Panc1 (cell line): ENCODE measurements around the gene RNASE11. TPM values are rescaled to one million over a fixed set of nuclear protein-coding genes. Genes with fewer than 3 reads are reported as not detected.
"Not testable (repeated sequence)": the region's sequence is repeated elsewhere in the genome, so short reads cannot be mapped to it uniquely, and the experiment has no call there.

Source experiments
- ATAC-seq: fragments of 200-7000 bp; cut with Tn5 transposase; 2 replicates; pipeline ENCODE4 v1.9.1; 2020; ENCODE audit warnings: mild to moderate bottlenecking, moderate library complexity
- BruUV-seq: library from RNA; stranded (reverse); fragments of 400-500 nt; replicated peaks from 2 replicates; lab custom pipeline; 2021; lab: Mats Ljungman, UMichigan
- CTCF ChIA-PET: fragments of 300-600 bp; sonication (Branson Sonifier 250); formaldehyde crosslinking; loops from one replicate; lab custom pipeline; 2022; ENCODE audit warnings: antibody characterized with exemption; lab: Charles Lee
- POLR2A ChIA-PET: fragments of 300-600 bp; sonication (Branson Sonifier 250); formaldehyde crosslinking; loops from one replicate; lab custom pipeline; 2022; ENCODE audit warnings: antibody characterized with exemption; lab: Charles Lee
- DNase-seq: peaks from one replicate; pipeline ENCODE4 v3.0.0-alpha.2; 2010; ENCODE audit warnings: low read depth, low spot score
- H3K27ac ChIP-seq: 2 replicates; pipeline ENCODE4 v1.5.1; 2011; ENCODE audit warnings: mild to moderate bottlenecking, low read length, inconsistent platforms
- H3K27me3 ChIP-seq: fragments of 200-500 bp; sonication (Bioruptor generic); 2 replicates; pipeline ENCODE4 v1.6.0; 2014; ENCODE audit warnings: low read length, inconsistent platforms; ENCODE audit not compliant: control insufficient read depth, insufficient read depth
- H3K36me3 ChIP-seq: fragments of 200-500 bp; sonication (Bioruptor generic); 2 replicates; pipeline ENCODE4 v1.5.1; 2014; ENCODE audit warnings: inconsistent platforms, mild to moderate bottlenecking, low read length, moderate library complexity; ENCODE audit not compliant: control insufficient read depth, insufficient read depth
- H3K4me1 ChIP-seq: 2 replicates; pipeline ENCODE4 v1.5.1; 2011; ENCODE audit warnings: inconsistent platforms, mild to moderate bottlenecking, low read length, moderate library complexity; ENCODE audit not compliant: control insufficient read depth, insufficient read depth
- H3K4me3 ChIP-seq, 2 experiments: 2 replicates each; pipeline ENCODE4 v1.5.1; 2011 to 2012; ENCODE audit warnings: low read depth in 2 of 2, low read length in 2 of 2, mild to moderate bottlenecking in 2 of 2, inconsistent platforms in 1 of 2, moderate library complexity in 1 of 2
- H3K9me3 ChIP-seq: fragments of 200-500 bp; sonication (Bioruptor generic); 2 replicates; pipeline ENCODE4 v1.5.1; 2014; ENCODE audit warnings: low read depth, mild to moderate bottlenecking, inconsistent platforms, low read length, moderate library complexity; ENCODE audit not compliant: control insufficient read depth, insufficient read depth
- POLR2AphosphoS5 ChIP-seq: IDR thresholded peaks from 2 replicates; pipeline ENCODE4 v1.6.1; 2012; ENCODE audit warnings: mild to moderate bottlenecking, low read depth, low read length, moderate library complexity
- SIN3A ChIP-seq: IDR thresholded peaks from 2 replicates; pipeline ENCODE4 v1.6.1; 2012; ENCODE audit warnings: low read depth, mild to moderate bottlenecking, low read length, moderate library complexity, borderline replicate concordance; ENCODE audit not compliant: insufficient read depth
- TCF7L2 ChIP-seq: IDR thresholded peaks from 2 replicates; pipeline ENCODE4 v1.6.1; 2011; ENCODE audit warnings: mild to moderate bottlenecking, low read depth, low read length, inconsistent platforms
- in situ Hi-C: cut with HindIII; loops from 2 replicates; pipeline ENCODE4 v1.10.0; 2016; ENCODE audit warnings: low sequenced_read_pairs, low pct_unique_long_range_greater_than_20kb
- intact Hi-C: fragments of 100-400 bp; cut with micrococcal nuclease; formaldehyde crosslinking; loops from one replicate; pipeline ENCODE4 v1.10.0; 2022; ENCODE audit not compliant: unreplicated experiment
- total RNA-seq: library from RNA; stranded (reverse); gene quantifications from one replicate; pipeline ENCODE4 v1.2.1, GENCODE V29; 2021; ENCODE audit not compliant: unreplicated experiment
- TF ChIP-seq, protein P1 (sequence below): fragments of 450-650 bp; IDR thresholded peaks from 2 replicates; pipeline ENCODE4 v1.5.1; 2017; ENCODE audit warnings: mild to moderate bottlenecking
- TF ChIP-seq, protein P2 (sequence below), 2 experiments: IDR thresholded peaks; 2 replicates each; pipeline ENCODE4 v1.6.1; 2011 to 2012; ENCODE audit warnings: low read depth in 2 of 2, control low read depth in 1 of 2, low read length in 1 of 2, mild to moderate bottlenecking in 1 of 2, moderate library complexity in 1 of 2; ENCODE audit not compliant: insufficient read depth in 1 of 2

RNASE11 gene
- total RNA-seq, 1 experiment from 2014 or later: not detected

DNA sequence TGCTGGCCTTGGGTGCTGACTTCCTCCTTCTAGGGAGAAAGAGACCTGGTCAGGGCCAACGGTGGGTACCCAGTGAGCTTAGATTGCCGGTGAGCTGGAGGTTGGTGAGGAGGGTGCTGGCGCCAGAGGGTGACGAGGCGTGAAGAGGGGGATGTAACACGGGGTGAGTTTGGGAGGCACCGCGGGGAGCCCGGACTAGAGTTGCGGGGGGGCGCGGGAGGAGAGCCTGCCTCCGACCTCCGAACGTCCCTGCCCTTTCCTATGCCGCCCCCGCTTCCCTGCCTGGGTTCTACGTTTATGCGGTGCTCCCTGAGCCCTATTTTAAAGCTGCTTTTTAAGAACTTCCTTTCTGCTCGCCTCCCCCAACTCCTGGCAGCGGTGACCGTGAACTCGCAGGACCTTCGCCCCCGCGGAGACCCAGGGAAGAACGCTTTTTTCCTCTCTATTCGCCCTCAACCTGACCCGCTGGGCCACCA, 35.1 kb upstream of the RNASE11 start:
- Histone ChIP-seq H3K4me1 (peaks cover 9% of the 10 kb centered on the region), H3K9me3 (no peaks in the 10 kb centered on the region), H3K27me3 (no peaks in the 10 kb centered on the region), H3K4me3 (no peak overlapping the region), H3K36me3 (no peaks in the 10 kb centered on the region), H3K27ac (no peak overlapping the region)
- DNase-seq (no peak), ATAC-seq (no peak)
- intact Hi-C loops: no loop called here
- TF ChIP-seq, protein P1, sequence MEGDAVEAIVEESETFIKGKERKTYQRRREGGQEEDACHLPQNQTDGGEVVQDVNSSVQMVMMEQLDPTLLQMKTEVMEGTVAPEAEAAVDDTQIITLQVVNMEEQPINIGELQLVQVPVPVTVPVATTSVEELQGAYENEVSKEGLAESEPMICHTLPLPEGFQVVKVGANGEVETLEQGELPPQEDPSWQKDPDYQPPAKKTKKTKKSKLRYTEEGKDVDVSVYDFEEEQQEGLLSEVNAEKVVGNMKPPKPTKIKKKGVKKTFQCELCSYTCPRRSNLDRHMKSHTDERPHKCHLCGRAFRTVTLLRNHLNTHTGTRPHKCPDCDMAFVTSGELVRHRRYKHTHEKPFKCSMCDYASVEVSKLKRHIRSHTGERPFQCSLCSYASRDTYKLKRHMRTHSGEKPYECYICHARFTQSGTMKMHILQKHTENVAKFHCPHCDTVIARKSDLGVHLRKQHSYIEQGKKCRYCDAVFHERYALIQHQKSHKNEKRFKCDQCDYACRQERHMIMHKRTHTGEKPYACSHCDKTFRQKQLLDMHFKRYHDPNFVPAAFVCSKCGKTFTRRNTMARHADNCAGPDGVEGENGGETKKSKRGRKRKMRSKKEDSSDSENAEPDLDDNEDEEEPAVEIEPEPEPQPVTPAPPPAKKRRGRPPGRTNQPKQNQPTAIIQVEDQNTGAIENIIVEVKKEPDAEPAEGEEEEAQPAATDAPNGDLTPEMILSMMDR: no peak
- TF ChIP-seq TCF7L2: no peak
- TF ChIP-seq, protein P2, sequence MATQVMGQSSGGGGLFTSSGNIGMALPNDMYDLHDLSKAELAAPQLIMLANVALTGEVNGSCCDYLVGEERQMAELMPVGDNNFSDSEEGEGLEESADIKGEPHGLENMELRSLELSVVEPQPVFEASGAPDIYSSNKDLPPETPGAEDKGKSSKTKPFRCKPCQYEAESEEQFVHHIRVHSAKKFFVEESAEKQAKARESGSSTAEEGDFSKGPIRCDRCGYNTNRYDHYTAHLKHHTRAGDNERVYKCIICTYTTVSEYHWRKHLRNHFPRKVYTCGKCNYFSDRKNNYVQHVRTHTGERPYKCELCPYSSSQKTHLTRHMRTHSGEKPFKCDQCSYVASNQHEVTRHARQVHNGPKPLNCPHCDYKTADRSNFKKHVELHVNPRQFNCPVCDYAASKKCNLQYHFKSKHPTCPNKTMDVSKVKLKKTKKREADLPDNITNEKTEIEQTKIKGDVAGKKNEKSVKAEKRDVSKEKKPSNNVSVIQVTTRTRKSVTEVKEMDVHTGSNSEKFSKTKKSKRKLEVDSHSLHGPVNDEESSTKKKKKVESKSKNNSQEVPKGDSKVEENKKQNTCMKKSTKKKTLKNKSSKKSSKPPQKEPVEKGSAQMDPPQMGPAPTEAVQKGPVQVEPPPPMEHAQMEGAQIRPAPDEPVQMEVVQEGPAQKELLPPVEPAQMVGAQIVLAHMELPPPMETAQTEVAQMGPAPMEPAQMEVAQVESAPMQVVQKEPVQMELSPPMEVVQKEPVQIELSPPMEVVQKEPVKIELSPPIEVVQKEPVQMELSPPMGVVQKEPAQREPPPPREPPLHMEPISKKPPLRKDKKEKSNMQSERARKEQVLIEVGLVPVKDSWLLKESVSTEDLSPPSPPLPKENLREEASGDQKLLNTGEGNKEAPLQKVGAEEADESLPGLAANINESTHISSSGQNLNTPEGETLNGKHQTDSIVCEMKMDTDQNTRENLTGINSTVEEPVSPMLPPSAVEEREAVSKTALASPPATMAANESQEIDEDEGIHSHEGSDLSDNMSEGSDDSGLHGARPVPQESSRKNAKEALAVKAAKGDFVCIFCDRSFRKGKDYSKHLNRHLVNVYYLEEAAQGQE (IDR thresholded peaks at IDR 0.05; ENCODE audit: insufficient read depth in 1 of 2, low read depth in 2 of 2, low read length in 1 of 2): no peak
- TF ChIP-seq SIN3A: no peak
- TF ChIP-seq POLR2AphosphoS5: no peak
- ChIA-PET CTCF (no interaction called here), POLR2A (no interaction called here)
- BruUV-seq: no TSS peak
- in situ Hi-C loops: no loop called here

DNA sequence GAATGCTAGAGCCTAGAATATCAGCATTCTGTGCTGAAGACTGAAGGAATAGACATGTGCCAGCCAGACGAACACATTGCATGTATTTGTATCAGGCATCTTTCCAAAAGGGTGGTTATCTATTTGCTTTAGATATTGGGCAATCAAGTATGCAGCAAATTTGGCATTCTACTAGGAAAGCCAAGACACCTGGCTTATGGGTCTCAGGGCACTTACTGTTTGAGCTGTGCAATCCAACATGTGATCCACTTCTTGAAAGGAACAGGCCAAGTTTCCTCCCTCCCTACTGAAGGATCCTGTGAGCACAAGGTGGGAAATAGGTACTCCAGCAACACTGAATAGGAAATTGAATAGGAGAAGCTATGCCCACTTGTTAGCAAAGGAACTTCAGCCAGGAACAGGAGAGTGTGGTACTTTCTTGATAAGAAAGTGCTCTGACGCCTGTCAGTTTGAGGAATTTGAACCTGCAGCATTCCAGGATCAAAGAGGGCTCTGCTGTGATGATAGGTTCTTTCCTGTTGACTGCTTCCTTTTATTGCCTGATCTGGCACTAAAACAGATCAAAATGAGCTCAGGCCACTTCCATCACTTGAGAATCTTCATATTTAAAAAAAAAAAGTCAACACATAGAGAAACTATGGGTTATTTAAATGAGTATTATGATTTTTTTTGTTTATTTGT, 33.1 kb upstream of the RNASE11 start:
- intact Hi-C loops: no loop called here

DNA sequence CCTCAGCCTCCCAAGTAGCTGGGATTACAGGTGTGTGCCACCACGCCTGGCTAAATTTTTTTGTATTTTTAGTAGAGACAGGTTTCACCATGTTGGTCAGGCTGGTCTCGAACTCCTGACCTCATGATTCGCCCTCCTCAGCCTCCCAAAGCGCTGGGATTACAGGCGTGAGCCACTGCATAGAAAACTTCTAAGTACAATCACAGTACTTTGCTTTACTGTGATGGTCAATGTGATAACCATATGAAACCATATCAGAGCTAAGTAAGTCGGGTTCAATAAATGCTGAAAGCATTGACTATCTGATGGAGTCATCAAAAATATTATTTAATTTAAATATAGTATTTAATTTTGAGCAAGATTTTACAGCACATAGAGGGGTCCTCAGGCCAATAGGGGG, 31.9 kb upstream of the RNASE11 start:
- in situ Hi-C loops, H3K36me3 ChIP-seq, POLR2A ChIA-PET, H3K27me3 ChIP-seq, H3K4me3 ChIP-seq, BruUV-seq, H3K27ac ChIP-seq, ATAC-seq, H3K9me3 ChIP-seq, DNase-seq, H3K4me1 ChIP-seq: not testable (repeated sequence)
- intact Hi-C loops: loop anchor here (10.0 kb wide), 1 partner anchor 235 kb away; no protein-coding TSS in a partner anchor
- CTCF ChIA-PET: interaction anchor here (0.6 to 0.7 kb wide), 2 partner anchors 38 to 236 kb away, joined by 4 to 5 read pairs; no protein-coding TSS in a partner anchor

More for the DNA sequence above, 33.1 kb upstream of the RNASE11 start:
- ATAC-seq (no peak), DNase-seq (no peak)
- POLR2A ChIA-PET: no interaction called here
- TF ChIP-seq, protein P2 (IDR thresholded peaks at IDR 0.05; ENCODE audit: insufficient read depth in 1 of 2, low read depth in 2 of 2, low read length in 1 of 2): no peak
- no peak for TF ChIP-seq POLR2AphosphoS5
- no peak for TF ChIP-seq TCF7L2
- no peaks in the 10 kb centered on the region for H3K36me3 ChIP-seq
- no peaks in the 10 kb centered on the region for H3K27me3 ChIP-seq
- no peaks in the 10 kb centered on the region for H3K4me1 ChIP-seq
- no peaks in the 10 kb centered on the region for H3K9me3 ChIP-seq
- CTCF ChIA-PET: no interaction called here
- in situ Hi-C loops: no loop called here
- no TSS peak for BruUV-seq
- no peak overlapping the region for H3K27ac ChIP-seq
- H3K4me3 ChIP-seq: no peak overlapping the region
